SK-N-SH (cell line): ENCODE data around the gene IFNA4. TPM values are rescaled to one million over a fixed set of nuclear protein-coding genes. Genes with fewer than 3 reads are reported as not detected.

Experiments used
- CTCF ChIA-PET: fragments of 300-600, 350-600 bp; formaldehyde crosslinking; extraction: SDS; loops from one replicate; lab custom pipeline; 2021; lab: Yijun Ruan, JAX
- POLR2A ChIA-PET: fragments of 350-600 bp; sonication (Branson Sonifier 250); formaldehyde crosslinking; extraction: SDS; loops from one replicate; lab custom pipeline; 2020; ENCODE audit warnings: antibody characterized with exemption, inconsistent platforms; lab: Yijun Ruan, JAX
- DNase-seq: peaks from one replicate; pipeline ENCODE4 v3.0.0; 2012
- H2AFZ ChIP-seq: fragments of 200-600 bp; sonication (generic); 2 replicates; pipeline ENCODE4 v1.8.1; 2016; ENCODE audit warnings: antibody characterized with exemption, mild to moderate bottlenecking, low read depth
- H3F3A ChIP-seq: fragments of 200-600 bp; sonication (generic); replicated peaks from 2 replicates; pipeline ENCODE3; 2016; ENCODE audit warnings: antibody characterized with exemption, mild to moderate bottlenecking; ENCODE audit not compliant: insufficient read depth
- H3K27ac ChIP-seq, 2 experiments: fragments of 200-500 bp in 1 of 2; fragments of 200-600 bp in 1 of 2; sonication (Bioruptor generic) in 1 of 2; sonication (generic), shearing (Covaris generic) in 1 of 2; 2 replicates each; pipeline versions ENCODE4 v1.5.1 to v1.6.1; 2014 to 2016; ENCODE audit warnings: low read depth in 2 of 2, inconsistent platforms in 1 of 2, low read length in 1 of 2, mild to moderate bottlenecking in 1 of 2, mixed read lengths in 1 of 2
- H3K27me3 ChIP-seq: fragments of 200-600 bp; sonication (generic), shearing (Covaris generic); 2 replicates; pipeline ENCODE4 v1.6.1; 2016; ENCODE audit warnings: mixed run types; ENCODE audit not compliant: insufficient read depth
- H3K36me3 ChIP-seq, 2 experiments: fragments of 200-500 bp in 1 of 2; fragments of 200-600 bp in 1 of 2; sonication (Bioruptor generic) in 1 of 2; sonication (generic) in 1 of 2; replicated peaks in 1 of 2; 2 replicates each; pipeline versions ENCODE3 to v1.5.1; 2014 to 2016; ENCODE audit warnings: low read length in 1 of 2, mild to moderate bottlenecking in 1 of 2; ENCODE audit not compliant: insufficient read depth in 2 of 2, control insufficient read depth in 1 of 2
- H3K4me1 ChIP-seq, 2 experiments: fragments of 200-500 bp in 1 of 2; fragments of 200-600 bp in 1 of 2; sonication (Bioruptor generic) in 1 of 2; sonication (generic), shearing (Covaris generic) in 1 of 2; 2 replicates each; pipeline versions ENCODE4 v1.5.1 to v1.6.1; 2014 to 2016; ENCODE audit warnings: low read depth in 1 of 2, low read length in 1 of 2, mixed run types in 1 of 2; ENCODE audit not compliant: insufficient read depth in 2 of 2, control insufficient read depth in 1 of 2
- H3K4me2 ChIP-seq: fragments of 200-600 bp; sonication (generic), shearing (Covaris generic); 2 replicates; pipeline ENCODE4 v1.6.1; 2017; ENCODE audit warnings: mixed run types
- H3K4me3 ChIP-seq, 2 experiments: fragments of 200-500 bp in 1 of 2; fragments of 200-600 bp in 1 of 2; sonication (Bioruptor generic) in 1 of 2; sonication (generic), shearing (Covaris generic) in 1 of 2; 2 replicates each; pipeline versions ENCODE4 v1.5.1 to v1.8.1; 2014 to 2016; ENCODE audit warnings: low read depth in 2 of 2, inconsistent platforms in 1 of 2, low read length in 1 of 2, mild to moderate bottlenecking in 1 of 2, mixed read lengths in 1 of 2, moderate library complexity in 1 of 2
- H3K79me2 ChIP-seq: fragments of 200-600 bp; sonication (generic); 2 replicates; pipeline ENCODE4 v1.8.1; 2017; ENCODE audit warnings: mild to moderate bottlenecking; ENCODE audit not compliant: insufficient read depth
- H3K9ac ChIP-seq: fragments of 200-600 bp; sonication (generic); 2 replicates; pipeline ENCODE4 v1.6.1; 2017; ENCODE audit warnings: mixed run types
- H3K9me2 ChIP-seq: fragments of 200-600 bp; sonication (generic); 2 replicates; pipeline ENCODE4 v1.6.1; 2017; ENCODE audit warnings: mixed run types
- H3K9me3 ChIP-seq: fragments of 200-600 bp; sonication (generic); 2 replicates; pipeline ENCODE4 v1.6.1; 2017; ENCODE audit warnings: mixed run types, mild to moderate bottlenecking, moderate library complexity
- H4K20me1 ChIP-seq: fragments of 200-600 bp; sonication (generic); 2 replicates; pipeline ENCODE4 v1.6.1; 2017; ENCODE audit warnings: mild to moderate bottlenecking, mixed run types; ENCODE audit not compliant: insufficient read depth
- CHD2 ChIP-seq: fragments of 150-350 bp; IDR thresholded peaks from 2 replicates; pipeline ENCODE4 v1.6.1; 2018; ENCODE audit warnings: low read length; ENCODE audit not compliant: partially characterized antibody
- FOSL2 ChIP-seq: IDR thresholded peaks from 2 replicates; pipeline ENCODE4 v1.4.0; 2012; ENCODE audit warnings: low read depth, mild to moderate bottlenecking, moderate library complexity, borderline replicate concordance
- FOXJ3 ChIP-seq: sonication (generic); formaldehyde crosslinking; IDR thresholded peaks from 2 replicates; pipeline ENCODE4 v1.5.1; 2020; ENCODE audit warnings: mild to moderate bottlenecking, missing genetic modification reagents
- GABPA ChIP-seq: IDR thresholded peaks from 2 replicates; pipeline ENCODE4 v1.4.0; 2012; ENCODE audit warnings: low read depth, mild to moderate bottlenecking
- IRF3 ChIP-seq: fragments of 150-350 bp; IDR thresholded peaks from 2 replicates; pipeline ENCODE4 v1.6.1; 2016; ENCODE audit warnings: mild to moderate bottlenecking, low read depth, low read length
- JUND ChIP-seq: IDR thresholded peaks from 2 replicates; pipeline ENCODE4 v1.4.0; 2012
- MAX ChIP-seq: IDR thresholded peaks from 2 replicates; pipeline ENCODE4 v1.4.0; 2012; ENCODE audit warnings: low read depth
- POLR2AphosphoS5 ChIP-seq: IDR thresholded peaks from 2 replicates; pipeline ENCODE4 v1.6.1; 2012; ENCODE audit warnings: low read depth, low read length
- RAD21 ChIP-seq: IDR thresholded peaks from 2 replicates; pipeline ENCODE4 v1.6.1; 2012; ENCODE audit warnings: mild to moderate bottlenecking, low read length
- REST ChIP-seq: IDR thresholded peaks from 2 replicates; pipeline ENCODE4 v1.6.1; 2012; ENCODE audit warnings: mild to moderate bottlenecking, low read depth, low read length, moderate library complexity
- RXRA ChIP-seq: IDR thresholded peaks from 2 replicates; pipeline ENCODE4 v1.4.0; 2012; ENCODE audit warnings: low read depth, mild to moderate bottlenecking, borderline replicate concordance
- TEAD4 ChIP-seq: IDR thresholded peaks from 2 replicates; pipeline ENCODE4 v1.4.0; 2012; ENCODE audit warnings: mild to moderate bottlenecking, borderline replicate concordance; ENCODE audit not compliant: insufficient read depth
- USF2 ChIP-seq: fragments of 150-350 bp; IDR thresholded peaks from 2 replicates; pipeline ENCODE4 v1.6.1; 2017; ENCODE audit warnings: antibody characterized with exemption, low read length, low read depth, borderline replicate concordance
- YY1 ChIP-seq: IDR thresholded peaks from 2 replicates; pipeline ENCODE4 v1.4.0; 2012; ENCODE audit warnings: low read depth, mild to moderate bottlenecking
- ZBTB33 ChIP-seq: IDR thresholded peaks from 2 replicates; pipeline ENCODE4 v1.4.0; 2012; ENCODE audit warnings: low read depth, borderline replicate concordance
- whole genome bisulfite sequencing: methylation state at CpG from one replicate; pipeline ENCODE4 v1.1.6; 2017; ENCODE audit warnings: low lambda C conversion rate; 5-methylcytosine and 5-hydroxymethylcytosine counted together
- polyA plus RNA-seq, 3 experiments: library from polyadenylated mRNA; depleted of rRNA; stranded (reverse); fragments of >200 nt; gene quantifications; 2 replicates each; pipeline ENCODE4 v1.2.3, GENCODE V29; 2012

Gene IFNA4
- polyA plus RNA-seq, 1 of the 3 experiments (the other 2 are of a cell fraction): not detected

GRCh38 chr9:21160178-21160577 lies 27.2 kb downstream of the IFNA4 start:
- TF ChIP-seq FOXJ3 (no peak), ZBTB33 (no peak), IRF3 (no peak), GABPA (no peak), FOSL2 (no peak), RXRA (no peak), CHD2 (no peak), REST (no peak), MAX (no peak), USF2 (no peak), TEAD4 (no peak), YY1 (no peak), JUND (no peak), POLR2AphosphoS5 (no peak), RAD21 (no peak)
- TF ChIP-seq, all 33 proteins: peak for 0
- ChIA-PET CTCF (interaction anchor here (1.9 kb wide), 1 partner anchor 23 kb away, joined by 9 read pairs; no protein-coding TSS in a partner anchor), POLR2A (no interaction called here)
- Histone ChIP-seq H3K79me2 (no peaks in the 10 kb centered on the region), H3K4me1 (no peaks in the 10 kb centered on the region), H3K4me3 (no peak overlapping the region), H3K9ac (no peak overlapping the region), H3F3A (no peaks in the 10 kb centered on the region), H3K9me2 (no peaks in the 10 kb centered on the region), H4K20me1 (no peaks in the 10 kb centered on the region), H3K4me2 (no peak overlapping the region), H3K36me3 (no peaks in the 10 kb centered on the region), H3K27me3 (no peaks in the 10 kb centered on the region), H2AFZ (no peak overlapping the region), H3K9me3 (no peaks in the 10 kb centered on the region), H3K27ac (no peak overlapping the region)
- WGBS: 0% methylated on average over 1 of the region's 1 CpG
- no peak for DNase-seq
